WTC11 (cell line): ENCODE data around the gene POLR3GL. TPM values are rescaled to one million over a fixed set of nuclear protein-coding genes. Genes with fewer than 3 reads are reported as not detected.
A peak's percentile ranks its signal among the peaks of the same experiment; 100 is the strongest.

Experiments
- ATAC-seq: fragments of 200-7000 bp; cut with Tn5 transposase; 2 replicates; pipeline ENCODE4 v1.10.0; 2021; ENCODE audit warnings: mild to moderate bottlenecking, moderate library complexity
- CTCF ChIA-PET: fragments of 300-600 bp; sonication (Branson Sonifier 250); formaldehyde crosslinking; loops from one replicate; lab custom pipeline; 2021; ENCODE audit warnings: antibody characterized with exemption; lab: Charles Lee
- POLR2A ChIA-PET: fragments of 350-600 bp; sonication (Branson Sonifier 250); formaldehyde crosslinking; loops from one replicate; lab custom pipeline; 2021; ENCODE audit warnings: antibody characterized with exemption; lab: Charles Lee
- DNase-seq: peaks from one replicate; pipeline ENCODE4 v3.0.0; 2021; ENCODE audit warnings: low spot score
- H3K27ac Mint-ChIP-seq: 2 replicates; pipeline ENCODE4 v1.8.0; 2021; ENCODE audit warnings: mixed read lengths
- H3K27me3 Mint-ChIP-seq: 2 replicates; pipeline ENCODE4 v1.8.0; 2021; ENCODE audit warnings: low read depth, mild to moderate bottlenecking, moderate library complexity, mixed read lengths
- H3K36me3 Mint-ChIP-seq: 2 replicates; pipeline ENCODE4 v1.8.0; 2021; ENCODE audit warnings: mixed read lengths
- H3K4me1 Mint-ChIP-seq: 2 replicates; pipeline ENCODE4 v1.8.0; 2022; ENCODE audit warnings: mixed read lengths
- H3K4me3 Mint-ChIP-seq: 2 replicates; pipeline ENCODE4 v1.8.0; 2021; ENCODE audit warnings: mild to moderate bottlenecking, moderate library complexity, mixed read lengths
- H3K9me3 Mint-ChIP-seq: 2 replicates; pipeline ENCODE4 v1.8.0; 2021; ENCODE audit warnings: mixed read lengths
- AFF4 ChIP-seq: sonication (generic); formaldehyde crosslinking; IDR thresholded peaks from 2 replicates; pipeline ENCODE4 v1.8.1; 2023; ENCODE audit warnings: mild to moderate bottlenecking, missing genetic modification reagents, borderline replicate concordance
- ATF1 ChIP-seq: sonication (generic); formaldehyde crosslinking; IDR thresholded peaks from 2 replicates; pipeline ENCODE4 v1.8.1; 2023; ENCODE audit warnings: mild to moderate bottlenecking, moderate library complexity, missing genetic modification reagents
- ATF3 ChIP-seq: sonication (generic); formaldehyde crosslinking; conservative IDR thresholded peaks from 2 replicates; pipeline ENCODE4 v1.8.1; 2022; ENCODE audit warnings: mild to moderate bottlenecking, missing genetic modification reagents
- ATF6 ChIP-seq: sonication (generic); formaldehyde crosslinking; IDR thresholded peaks from 2 replicates; pipeline ENCODE4 v1.8.1; 2023; ENCODE audit warnings: mild to moderate bottlenecking, missing genetic modification reagents
- IRF2 ChIP-seq: sonication (generic); formaldehyde crosslinking; IDR thresholded peaks from 2 replicates; pipeline ENCODE4 v1.8.0; 2022; ENCODE audit warnings: low read depth, missing genetic modification reagents, borderline replicate concordance
- JUN ChIP-seq: sonication (generic); formaldehyde crosslinking; IDR thresholded peaks from 2 replicates; pipeline ENCODE4 v1.8.0; 2023; ENCODE audit warnings: mild to moderate bottlenecking, missing genetic modification reagents
- NR1H2 ChIP-seq: sonication (generic); formaldehyde crosslinking; IDR thresholded peaks from 2 replicates; pipeline ENCODE4 v1.9.0; 2021; ENCODE audit warnings: mild to moderate bottlenecking, moderate library complexity, missing genetic modification reagents
- NR2C2 ChIP-seq: sonication (generic); formaldehyde crosslinking; IDR thresholded peaks from 2 replicates; pipeline ENCODE4 v1.8.0; 2022; ENCODE audit warnings: mild to moderate bottlenecking, missing genetic modification reagents
- NR3C1 ChIP-seq: sonication (generic); formaldehyde crosslinking; conservative IDR thresholded peaks from 2 replicates; pipeline ENCODE4 v1.8.1; 2023; ENCODE audit warnings: low read depth, mild to moderate bottlenecking, missing genetic modification reagents
- PRRX2 ChIP-seq: fragments of 250-450 bp; sonication (Bioruptor Pico); IDR thresholded peaks from 2 replicates; pipeline ENCODE4 v1.8.0; 2021; ENCODE audit warnings: mild to moderate bottlenecking
- SOX15 ChIP-seq: fragments of 250-450 bp; sonication (Bioruptor Pico); IDR thresholded peaks from 2 replicates; pipeline ENCODE4 v1.9.0; 2021; ENCODE audit warnings: mild to moderate bottlenecking
- ZNF121 ChIP-seq: sonication (generic); formaldehyde crosslinking; IDR thresholded peaks from 2 replicates; pipeline ENCODE4 v1.8.0; 2023; ENCODE audit warnings: missing genetic modification reagents
- ZNF232 ChIP-seq: sonication (generic); formaldehyde crosslinking; IDR thresholded peaks from 2 replicates; pipeline ENCODE4 v1.8.0; 2022; ENCODE audit warnings: mild to moderate bottlenecking, missing genetic modification reagents
- ZNF281 ChIP-seq: sonication (generic); formaldehyde crosslinking; IDR thresholded peaks from 2 replicates; pipeline ENCODE4 v1.8.0; 2023; ENCODE audit warnings: mild to moderate bottlenecking, missing genetic modification reagents
- ZNF317 ChIP-seq: sonication (generic); formaldehyde crosslinking; IDR thresholded peaks from 2 replicates; pipeline ENCODE4 v1.8.1; 2023; ENCODE audit warnings: low read depth, mild to moderate bottlenecking, moderate library complexity, missing genetic modification reagents, borderline replicate concordance
- ZNF396 ChIP-seq: fragments of 250-450 bp; sonication (Bioruptor Pico); IDR thresholded peaks from 2 replicates; pipeline ENCODE4 v1.8.0; 2021; ENCODE audit warnings: mild to moderate bottlenecking, moderate library complexity, borderline replicate concordance
- ZNF416 ChIP-seq: fragments of 250-450 bp; sonication (Bioruptor Pico); IDR thresholded peaks from 2 replicates; pipeline ENCODE4 v1.9.0; 2021; ENCODE audit warnings: mild to moderate bottlenecking, inconsistent platforms
- ZNF532 ChIP-seq: fragments of 250-450 bp; sonication (Bioruptor Pico); IDR thresholded peaks from 2 replicates; pipeline ENCODE4 v1.9.0; 2021; ENCODE audit warnings: mild to moderate bottlenecking, borderline replicate concordance
- total RNA-seq: library from RNA; stranded (reverse); gene quantifications from 3 replicates; pipeline ENCODE4 v1.2.3, GENCODE V29; 2021
- TF ChIP-seq, protein P1 (sequence below): sonication (generic); formaldehyde crosslinking; IDR thresholded peaks from 2 replicates; pipeline ENCODE4 v1.8.1; 2022; ENCODE audit warnings: low read depth, missing genetic modification reagents, borderline replicate concordance

The POLR3GL gene
- total RNA-seq, 1 experiment from 2014 or later: 3.8 TPM

GRCh38 chr1:145999321-146000024, 35.0 kb downstream of the POLR3GL start:
- H3K27me3 Mint-ChIP-seq: no peaks in the 10 kb centered on the region
- no peak overlapping the region for H3K4me3 Mint-ChIP-seq
- TF ChIP-seq ZNF532 (CRISPR knock-in tag) (no peak), ATF6 (CRISPR knock-in tag) (no peak), ATF3 (CRISPR knock-in tag) (no peak), ZNF121 (CRISPR knock-in tag) (no peak), JUN (CRISPR knock-in tag) (no peak)
- ChIA-PET CTCF (interaction anchor here (1.0 to 2.9 kb wide), 3 partner anchors 20 to 108 kb away, joined by 3 to 8 read pairs (median 3); no protein-coding TSS in a partner anchor), POLR2A (no interaction called here)
- no peak for DNase-seq
- H3K4me1 Mint-ChIP-seq: peaks cover 36% of the 10 kb centered on the region
- peaks cover 20% of the 10 kb centered on the region for H3K36me3 Mint-ChIP-seq
- peak overlapping the region; percentile 87 for H3K27ac Mint-ChIP-seq
- H3K9me3 Mint-ChIP-seq: no peaks in the 10 kb centered on the region
- no peak for ATAC-seq

DNA sequence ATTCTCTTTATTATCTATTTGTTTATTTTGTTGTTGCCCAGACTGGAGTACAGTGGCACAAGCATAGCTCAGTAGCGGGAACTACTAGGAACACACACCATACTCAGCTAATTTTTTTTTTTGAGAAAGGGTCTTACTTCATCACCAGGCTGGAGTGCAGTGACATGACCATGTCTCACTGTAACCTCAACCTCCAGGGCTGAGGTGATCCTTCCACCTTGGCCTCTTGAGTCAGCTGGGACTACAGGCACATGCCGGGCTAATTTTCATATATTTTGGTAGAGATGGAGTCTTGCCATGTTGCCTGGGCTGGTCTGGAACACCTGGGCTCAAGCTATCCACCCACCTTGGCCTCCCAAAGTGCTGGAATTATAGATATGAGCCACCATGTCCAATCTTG, 37.2 kb downstream of the POLR3GL start:
- Mint-ChIP-seq H3K4me1 (peaks cover 29% of the 10 kb centered on the region), H3K27ac (no peak overlapping the region), H3K4me3 (no peak overlapping the region), H3K36me3 (no peaks in the 10 kb centered on the region), H3K27me3 (no peaks in the 10 kb centered on the region), H3K9me3 (no peaks in the 10 kb centered on the region)
- POLR2A ChIA-PET: interaction anchor here (0.6 kb wide), 1 partner anchor 36 kb away, joined by 7 read pairs; no protein-coding TSS in a partner anchor
- DNase-seq: no peak
- CTCF ChIA-PET: interaction anchor here (1.2 kb wide), 1 partner anchor 25 kb away, joined by 3 read pairs; no protein-coding TSS in a partner anchor
- no peak for ATAC-seq
- TF ChIP-seq ZNF396 (CRISPR knock-in tag): no peak
- TF ChIP-seq ATF1: no peak
- no peak for TF ChIP-seq ATF3 (CRISPR knock-in tag)
- TF ChIP-seq ZNF317 (CRISPR knock-in tag): no peak
- TF ChIP-seq AFF4 (CRISPR knock-in tag): no peak
- no peak for TF ChIP-seq IRF2 (CRISPR knock-in tag)
- TF ChIP-seq ZNF416 (CRISPR knock-in tag): no peak
- TF ChIP-seq NR2C2 (CRISPR knock-in tag): no peak
- TF ChIP-seq, protein P1, sequence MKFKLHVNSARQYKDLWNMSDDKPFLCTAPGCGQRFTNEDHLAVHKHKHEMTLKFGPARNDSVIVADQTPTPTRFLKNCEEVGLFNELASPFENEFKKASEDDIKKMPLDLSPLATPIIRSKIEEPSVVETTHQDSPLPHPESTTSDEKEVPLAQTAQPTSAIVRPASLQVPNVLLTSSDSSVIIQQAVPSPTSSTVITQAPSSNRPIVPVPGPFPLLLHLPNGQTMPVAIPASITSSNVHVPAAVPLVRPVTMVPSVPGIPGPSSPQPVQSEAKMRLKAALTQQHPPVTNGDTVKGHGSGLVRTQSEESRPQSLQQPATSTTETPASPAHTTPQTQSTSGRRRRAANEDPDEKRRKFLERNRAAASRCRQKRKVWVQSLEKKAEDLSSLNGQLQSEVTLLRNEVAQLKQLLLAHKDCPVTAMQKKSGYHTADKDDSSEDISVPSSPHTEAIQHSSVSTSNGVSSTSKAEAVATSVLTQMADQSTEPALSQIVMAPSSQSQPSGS (CRISPR knock-in tag): no peak
- no peak for TF ChIP-seq ZNF281
- no peak for TF ChIP-seq NR1H2 (CRISPR knock-in tag)
- no peak for TF ChIP-seq SOX15 (CRISPR knock-in tag)
- TF ChIP-seq ZNF232 (CRISPR knock-in tag): no peak
- TF ChIP-seq PRRX2 (CRISPR knock-in tag): no peak
- no peak for TF ChIP-seq NR3C1
